HG03469 (cell line): ENCODE results near the gene MTG2.

Source experiments
- ATAC-seq: cut with Tn5 transposase; IDR thresholded peaks from one replicate; pipeline ENCODE4 v1.9.1; 2021; ENCODE audit warnings: mild to moderate bottlenecking, moderate library complexity, moderate number of reproducible peaks; ENCODE audit not compliant: unreplicated experiment

The MTG2 gene

GRCh38 chr20:62202676-62203377 is 20.0 kb downstream of the MTG2 start:
- no peak for ATAC-seq

- ATAC-seq: no peak
Observed at GRCh38 chr20:62203378-62204030, 20.7 kb downstream of the MTG2 start.

DNA sequence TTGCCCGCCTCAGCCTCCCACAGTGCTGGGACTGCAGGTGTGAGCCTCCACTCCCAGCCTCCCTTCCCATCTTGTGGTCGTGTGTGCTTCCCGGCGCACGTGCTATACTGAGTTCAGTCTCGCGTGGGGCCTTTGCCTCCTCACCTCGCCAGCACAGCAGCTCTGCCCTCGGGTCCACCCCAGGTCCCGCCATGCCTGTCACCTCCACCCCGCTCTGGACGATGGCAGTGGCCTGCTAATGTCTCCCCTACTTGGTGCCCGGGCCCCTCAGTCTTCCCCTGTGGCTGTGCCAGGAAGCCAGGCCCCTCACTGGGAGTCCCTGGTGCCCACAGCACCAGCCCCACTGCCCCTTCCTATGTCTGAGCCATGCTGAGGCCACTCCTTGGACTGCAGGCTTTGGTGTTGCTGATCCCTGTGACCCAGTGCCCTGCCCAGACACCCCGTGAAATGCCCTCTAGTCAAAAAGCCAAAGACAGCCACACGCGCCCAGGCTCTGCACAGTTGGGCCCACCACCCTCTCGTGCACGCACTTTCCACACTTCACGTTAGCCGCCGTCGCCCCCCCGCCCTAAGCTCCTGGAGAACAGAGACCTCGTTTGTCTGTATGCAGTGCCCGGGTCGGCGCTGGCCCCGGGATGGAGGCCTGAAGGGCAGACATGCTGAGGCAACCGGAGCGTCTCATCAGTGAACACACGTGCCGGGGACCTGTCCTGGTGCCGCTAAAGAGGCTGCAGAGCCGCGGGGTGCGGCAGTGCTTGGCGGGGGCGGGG is 23.0 kb downstream of the MTG2 start:
- ATAC-seq: no peak

GRCh38 chr20:62206388-62206775 is 23.6 kb downstream of the MTG2 start:
- ATAC-seq: no peak

DNA sequence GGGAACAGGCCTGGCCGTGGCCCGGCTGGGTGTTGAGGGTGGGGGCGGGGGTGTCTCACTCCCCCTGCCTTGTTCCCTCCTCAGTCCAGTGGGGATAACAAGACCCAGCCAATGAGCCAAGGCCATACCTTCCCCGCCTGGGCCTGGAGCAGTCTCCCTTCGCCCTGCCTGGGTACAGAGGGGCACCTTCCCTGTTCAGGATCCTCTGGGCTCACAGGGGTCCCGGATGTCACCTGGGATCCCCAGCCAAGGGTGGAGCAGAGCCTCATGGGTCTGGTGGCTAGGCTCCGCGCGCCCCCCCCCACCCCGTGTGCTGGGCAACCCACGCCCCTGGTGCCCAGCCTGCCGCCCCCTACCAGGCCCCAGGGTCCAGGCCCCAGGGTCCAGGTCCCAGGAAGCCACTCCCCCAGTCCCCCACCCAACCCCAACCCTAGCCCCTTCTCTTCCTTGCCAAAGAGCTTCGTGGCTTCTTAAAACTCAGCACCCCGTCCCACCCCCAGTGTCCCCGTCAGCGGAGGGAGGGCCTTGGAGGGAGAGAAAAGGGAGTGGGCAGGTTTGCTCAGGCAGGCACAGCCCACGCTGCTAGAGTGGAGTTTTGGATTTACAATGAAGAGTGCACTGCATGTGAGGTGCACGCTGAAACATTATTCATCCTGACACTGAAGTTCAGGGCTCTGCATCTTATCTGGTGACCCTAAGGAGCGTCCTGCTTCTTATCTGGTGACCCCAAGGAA is 25.4 kb downstream of the MTG2 start:
- ATAC-seq: no peak

GRCh38 chr20:62208795-62209755 is 26.2 kb downstream of the MTG2 start:
- no peak for ATAC-seq

DNA sequence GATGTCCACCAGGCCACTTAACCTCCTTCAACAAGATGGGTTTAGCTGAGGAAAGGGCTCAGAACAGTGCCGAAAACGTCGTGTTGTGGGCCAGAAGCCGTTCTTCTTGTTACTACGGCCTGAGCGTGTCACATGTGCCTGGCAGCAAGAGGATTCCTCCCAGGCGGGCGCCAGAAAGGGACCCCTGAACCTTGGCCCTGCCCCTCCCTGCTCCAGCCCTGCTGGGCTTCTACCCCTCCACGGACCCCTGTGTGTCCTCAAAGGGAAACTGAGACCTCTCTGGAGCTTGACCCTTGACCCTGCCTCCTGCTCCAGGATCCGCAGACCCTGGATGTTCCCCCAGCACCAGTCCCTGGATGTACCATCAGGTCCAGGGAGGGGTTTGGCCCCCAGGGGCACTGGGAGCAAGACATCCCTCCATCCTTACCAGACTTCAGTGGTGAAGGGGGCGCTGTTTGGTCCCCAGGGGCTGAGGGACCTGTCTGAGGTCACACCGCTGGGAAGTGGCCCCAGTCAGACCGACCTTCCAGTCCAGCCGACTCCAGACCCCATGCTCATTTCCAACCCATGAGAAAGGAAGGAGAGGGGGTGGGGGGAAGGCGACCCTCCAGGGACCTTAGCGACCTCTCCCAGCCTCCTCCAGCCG is 27.1 kb downstream of the MTG2 start:
- no peak for ATAC-seq

GRCh38 chr20:62210496-62210855 is 27.6 kb downstream of the MTG2 start:
- ATAC-seq: no peak

DNA sequence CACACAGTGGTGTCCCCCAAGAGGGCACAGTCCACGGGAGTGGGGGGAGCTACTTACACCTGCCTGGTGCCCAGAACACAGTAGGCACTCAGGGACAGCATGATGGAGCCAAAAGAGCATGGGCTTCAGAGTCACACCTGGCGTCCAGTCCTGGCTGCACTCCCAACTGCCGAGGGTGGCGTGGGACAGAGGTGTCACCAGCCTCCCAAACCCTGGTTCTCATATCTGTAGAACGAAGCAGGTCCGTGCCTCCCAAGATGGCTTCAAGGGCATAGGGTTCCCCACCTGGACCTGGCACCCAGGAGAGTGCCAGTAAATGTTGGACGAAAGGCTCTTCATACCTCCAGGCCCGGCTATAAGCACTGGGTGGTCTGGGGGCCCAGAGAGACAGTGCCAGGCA is 28.4 kb downstream of the MTG2 start:
- no peak for ATAC-seq

DNA sequence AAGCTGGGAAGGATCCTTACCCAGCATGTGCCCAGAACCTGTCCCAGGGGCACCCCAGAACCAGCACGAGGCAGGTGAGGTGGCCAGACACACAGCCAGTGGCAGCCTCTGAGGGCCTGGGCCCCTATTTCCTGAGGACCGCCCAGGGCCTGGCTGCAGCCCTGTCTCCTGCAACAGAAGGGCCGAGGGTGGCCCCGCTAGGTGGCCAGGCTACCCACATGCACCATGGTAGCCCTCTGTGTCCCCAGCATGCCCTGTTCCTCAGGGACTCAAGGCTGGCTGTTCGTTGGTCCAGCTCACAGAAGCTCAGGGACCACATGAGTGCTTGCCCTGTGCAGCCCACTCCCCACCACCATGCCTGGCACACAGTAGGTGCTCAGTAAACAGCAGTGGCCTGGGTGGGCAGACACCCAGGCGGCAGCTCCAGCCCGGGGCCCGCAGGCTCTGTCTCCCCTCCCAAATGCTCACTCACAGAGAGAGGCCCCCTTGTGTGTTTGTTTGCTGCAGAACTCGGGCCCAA is 29.0 kb downstream of the MTG2 start:
- no peak for ATAC-seq

DNA sequence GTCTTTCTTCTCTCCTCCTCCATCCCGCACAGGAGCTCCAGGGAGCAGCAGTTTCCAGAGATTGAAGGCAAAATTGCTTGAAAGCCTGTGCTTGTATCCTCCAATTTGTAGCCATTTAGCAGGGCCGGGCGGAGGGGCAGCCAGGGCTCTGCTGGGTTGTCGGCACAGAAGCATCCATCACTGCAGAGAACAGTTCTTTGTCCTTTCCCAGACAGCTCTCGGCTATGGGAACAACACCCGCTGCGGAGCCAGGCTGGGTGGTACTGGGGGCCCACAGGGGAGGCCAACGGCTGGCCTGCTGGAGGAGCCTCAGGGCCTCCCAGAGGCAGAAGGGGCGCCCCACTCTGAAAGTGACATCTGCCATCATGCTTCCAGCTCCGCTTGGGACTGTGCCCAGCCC is 29.5 kb downstream of the MTG2 start:
- ATAC-seq: no peak

DNA sequence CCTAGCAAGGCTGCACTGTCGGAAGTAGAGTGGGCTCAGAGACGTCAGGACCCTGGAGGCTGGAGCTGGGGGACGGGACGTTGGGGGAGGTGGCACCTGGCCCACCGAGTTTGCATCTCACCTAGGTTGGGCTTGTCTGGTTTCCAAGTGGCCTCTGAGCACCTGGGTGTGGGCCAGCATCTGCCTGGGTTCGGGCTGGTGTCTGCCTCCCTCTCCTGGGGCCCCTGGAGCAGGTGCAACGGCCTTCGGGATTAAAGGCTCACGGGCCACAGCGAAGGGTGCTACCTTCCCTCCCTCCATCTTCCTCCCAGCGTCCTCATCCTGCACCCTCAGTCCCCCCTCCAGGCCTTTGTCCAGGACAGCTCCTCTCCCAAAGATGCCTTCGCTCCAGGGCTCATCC is 31.2 kb downstream of the MTG2 start:
- no peak for ATAC-seq

GRCh38 chr20:62215020-62215990 is 32.5 kb downstream of the MTG2 start:
- no peak for ATAC-seq

DNA sequence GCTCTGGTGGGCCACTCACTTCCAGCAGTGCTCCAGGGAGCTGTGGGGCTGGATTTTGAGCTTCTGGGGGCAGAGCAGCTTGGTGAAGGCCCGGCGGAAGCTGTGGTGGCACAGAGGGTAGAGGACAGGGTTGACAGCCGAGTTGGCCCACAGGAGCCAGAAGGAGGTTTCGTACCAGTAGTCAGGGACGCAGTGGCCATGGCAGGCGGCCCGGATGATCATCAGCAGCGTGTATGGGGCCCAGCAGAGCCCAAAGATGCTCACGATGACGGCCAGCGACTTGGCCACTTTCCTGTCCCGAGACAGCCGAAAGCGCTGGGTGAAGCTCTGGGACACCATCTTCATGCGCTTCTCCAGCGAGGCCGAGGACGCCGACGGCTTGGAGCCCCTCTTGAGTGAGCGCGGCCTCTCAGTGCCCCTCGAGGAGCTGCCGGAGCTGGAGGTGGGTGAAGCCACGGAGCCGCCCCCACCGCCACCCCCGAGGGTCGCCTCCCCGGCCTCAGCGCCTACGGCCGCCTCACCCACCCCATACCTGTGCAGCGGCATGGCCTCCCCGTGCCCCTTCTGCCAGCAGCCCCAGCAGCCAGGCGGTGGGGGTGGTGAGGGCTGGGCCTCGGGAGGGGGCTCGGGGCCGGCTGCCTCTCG is 33.3 kb downstream of the MTG2 start:
- no peak for ATAC-seq

GRCh38 chr20:62216636-62217566 is 34.1 kb downstream of the MTG2 start:
- no peak for ATAC-seq

- no peak for ATAC-seq
Observed at GRCh38 chr20:62217913-62218773, 35.3 kb downstream of the MTG2 start.
